HG03439 (cell line): Measurements from ENCODE around the gene DLEC1.
"Not testable (repeated sequence)": the region's sequence is repeated elsewhere in the genome, so short reads cannot be mapped to it uniquely, and the experiment has no call there.

ENCODE experiments used
- ATAC-seq: cut with Tn5 transposase; IDR thresholded peaks from one replicate; pipeline ENCODE4 v1.9.1; 2021; ENCODE audit warnings: mild to moderate bottlenecking, moderate library complexity; ENCODE audit not compliant: unreplicated experiment

DLEC1 gene

GRCh38 chr3:38152609-38153008, 113.6 kb downstream of the DLEC1 start:
- no peak for ATAC-seq

DNA sequence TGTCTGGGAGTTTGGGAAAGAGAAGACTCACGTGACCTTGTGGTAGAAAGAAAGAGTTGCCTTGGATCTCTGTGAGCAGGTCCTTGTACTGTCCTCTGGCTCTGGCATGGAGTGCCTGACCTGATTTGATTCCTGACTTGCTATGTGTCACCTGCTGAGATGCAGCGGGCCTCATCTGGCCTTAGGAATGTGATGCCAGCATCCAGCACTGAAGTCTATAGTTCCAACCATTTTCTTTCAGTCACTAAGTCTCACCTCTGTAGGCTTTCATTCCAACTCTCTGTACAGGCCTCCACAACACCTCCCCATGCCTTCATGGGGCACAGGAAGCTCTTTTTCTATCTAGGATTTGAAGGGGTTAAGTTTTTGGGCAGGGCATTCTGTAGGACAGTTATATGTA, 114.2 kb downstream of the DLEC1 start:
- no peak for ATAC-seq

- ATAC-seq = no peak
These were observed 115.1 kb downstream of the DLEC1 start for GRCh38 chr3:38154033-38154494.

DNA sequence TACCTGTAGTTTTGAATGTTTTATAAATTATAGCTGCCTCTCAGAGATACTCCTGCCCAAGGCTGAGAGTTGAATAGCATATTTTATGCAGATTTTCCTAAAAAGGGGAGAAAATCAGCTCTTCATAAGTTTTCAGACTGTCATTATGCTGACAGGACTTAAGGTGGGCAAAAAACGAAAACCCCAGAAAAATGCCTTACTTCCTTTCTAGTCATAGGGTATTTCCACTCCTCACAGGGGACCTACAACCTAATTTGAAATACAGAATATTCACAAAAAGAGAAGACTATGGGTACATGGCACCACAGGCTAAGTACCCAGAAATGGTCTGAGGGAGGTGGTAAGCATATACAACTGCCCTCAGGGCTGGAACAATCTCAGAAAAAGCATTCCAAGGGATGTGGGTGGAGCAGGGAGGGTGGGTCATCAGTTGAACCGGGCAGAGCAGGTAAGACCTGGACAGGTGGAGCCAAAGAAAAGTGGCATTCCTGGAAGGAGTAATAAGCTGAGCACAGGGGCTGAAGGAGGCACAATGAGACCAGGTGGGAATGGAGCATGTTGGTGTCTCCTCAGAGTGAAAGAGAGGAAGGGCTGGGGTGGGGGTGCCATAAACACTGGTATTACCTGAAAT, 115.7 kb downstream of the DLEC1 start:
- no peak for ATAC-seq

DNA sequence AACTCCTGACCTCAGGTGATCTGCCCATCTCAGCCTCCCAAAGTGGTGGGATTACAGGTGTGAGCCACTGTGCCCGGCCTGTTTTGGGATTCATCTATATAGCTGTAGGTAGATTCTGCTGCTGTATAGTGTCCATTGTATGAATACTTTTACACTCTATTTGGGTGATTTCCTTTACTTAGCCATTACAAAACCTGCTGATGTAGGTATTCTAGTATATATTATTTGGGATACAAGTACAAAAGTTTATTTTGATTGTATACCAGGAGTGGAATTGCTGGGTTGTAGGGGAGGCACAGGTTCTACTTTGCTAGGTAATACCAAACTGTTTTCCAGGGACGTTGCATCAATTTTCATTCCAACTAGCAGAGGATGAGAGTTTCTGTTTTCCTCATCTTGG, 116.8 kb downstream of the DLEC1 start:
- no peak for ATAC-seq

DNA sequence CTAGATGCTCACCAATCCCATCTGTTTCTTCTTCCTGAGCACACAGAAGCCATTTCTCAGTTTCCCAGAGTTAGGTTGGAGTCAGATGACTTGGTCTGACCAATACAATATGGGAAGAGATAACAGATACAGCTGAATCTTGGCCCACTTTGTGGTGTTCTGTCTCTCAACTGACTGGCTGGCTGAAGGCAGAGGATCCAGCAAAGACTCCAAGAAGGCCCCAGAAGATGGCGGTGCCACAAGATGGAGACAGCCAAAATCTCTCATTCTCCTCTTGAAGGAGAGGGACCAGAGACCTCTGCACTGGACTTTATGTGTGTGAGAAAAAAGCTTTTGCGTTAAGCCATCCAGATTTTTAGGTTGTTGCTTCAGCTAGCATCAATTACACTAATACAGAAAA, 118.1 kb downstream of the DLEC1 start:
- ATAC-seq = no peak

- ATAC-seq = no peak
These were observed 118.6 kb downstream of the DLEC1 start for GRCh38 chr3:38157595-38157994.

- ATAC-seq = no peak
These were observed 119.5 kb downstream of the DLEC1 start for GRCh38 chr3:38158472-38158871.

DNA sequence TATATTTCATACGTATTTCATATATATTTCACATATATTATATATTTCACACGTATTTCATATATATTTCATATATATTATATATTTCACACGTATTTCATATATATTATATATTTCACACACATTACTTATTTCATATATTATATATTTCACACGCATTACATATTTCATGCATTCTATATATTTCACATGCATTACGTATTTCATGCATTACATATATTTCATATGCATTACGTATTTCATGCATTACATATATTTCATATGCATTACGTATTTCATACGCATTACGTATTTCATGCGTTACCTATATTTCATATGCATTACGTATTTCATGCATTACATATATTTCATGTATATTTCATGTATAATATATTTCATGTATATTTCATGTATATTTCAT, 121.7 kb downstream of the DLEC1 start:
- not testable (repeated sequence) for ATAC-seq

DNA sequence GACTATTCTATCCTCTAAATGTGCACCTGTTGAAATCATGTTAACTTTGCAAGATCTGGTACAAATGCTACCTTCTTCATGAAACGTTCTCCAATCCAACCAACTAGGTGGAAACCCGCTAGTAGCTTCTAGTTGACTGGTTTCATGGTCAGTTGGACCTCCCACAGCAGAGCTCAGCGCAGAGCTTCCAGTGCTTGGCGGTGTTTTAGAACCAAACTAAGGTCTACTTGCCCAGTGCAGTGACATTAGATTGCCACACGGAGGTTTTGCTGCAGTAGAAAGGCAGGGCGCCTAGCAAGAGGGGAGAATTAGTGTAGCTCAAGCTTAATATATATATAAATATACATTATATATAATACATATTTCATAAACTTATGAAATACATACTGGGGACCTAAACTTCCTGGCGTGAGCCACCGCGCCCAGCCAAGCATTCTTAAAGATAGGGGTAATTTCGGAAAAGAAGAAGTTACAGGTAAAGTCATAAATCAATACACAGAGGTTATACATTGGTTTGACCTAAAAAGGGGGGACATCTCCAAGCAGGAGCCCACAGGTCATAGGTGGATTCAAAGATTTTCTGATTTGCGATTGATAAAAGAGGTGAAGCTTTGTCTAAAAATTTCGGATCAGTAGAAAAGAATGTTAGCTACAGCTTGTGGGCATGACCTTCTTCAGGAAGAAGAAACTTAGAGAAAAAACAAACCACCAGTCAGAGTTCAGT, 124.3 kb downstream of the DLEC1 start:
- ATAC-seq = no peak

- ATAC-seq = no peak
These were observed 125.0 kb downstream of the DLEC1 start for GRCh38 chr3:38163841-38164642.

- ATAC-seq = no peak
These were observed 125.6 kb downstream of the DLEC1 start for GRCh38 chr3:38164643-38164951.

DNA sequence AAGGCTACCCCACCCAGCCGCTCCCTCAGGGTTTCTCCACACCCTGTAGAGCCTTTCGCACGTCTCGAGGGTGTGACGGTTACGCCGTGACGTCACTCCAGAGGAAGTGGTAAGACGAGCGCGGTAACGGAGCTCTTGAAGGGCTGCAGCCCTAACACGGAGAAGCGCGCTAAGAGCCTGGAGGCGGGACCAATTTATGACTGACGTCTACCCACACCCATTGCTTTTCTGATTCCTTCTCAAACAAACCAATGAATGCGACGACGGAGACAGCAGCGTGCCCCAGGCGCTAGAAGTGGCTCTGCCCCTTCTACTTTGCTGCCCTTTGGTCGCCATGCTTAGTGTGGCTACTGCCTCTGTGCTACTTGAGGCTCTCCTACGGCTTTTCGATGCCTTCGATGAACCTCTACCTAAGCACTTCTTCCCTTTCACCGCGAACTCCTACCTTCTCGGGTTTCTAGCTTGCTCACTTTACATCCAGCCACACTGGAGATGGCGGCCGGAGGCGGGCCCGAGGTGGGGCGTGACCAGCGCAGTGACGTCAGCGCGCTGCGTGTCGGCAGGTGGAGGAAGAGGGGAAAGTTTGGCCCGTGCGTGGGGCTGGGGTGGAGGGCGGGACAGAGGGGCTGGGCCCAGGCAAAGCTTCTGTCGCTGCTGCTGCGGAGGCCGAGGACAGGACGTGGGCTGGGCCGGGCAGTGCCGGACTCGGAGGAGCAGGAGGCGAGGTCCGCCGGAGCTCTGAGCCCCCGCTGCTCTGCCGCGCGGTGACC, 126.1 kb downstream of the DLEC1 start, which contains the start of gene OXSR1:
TSS of gene OXSR1 (plus strand) at position 586 of the 770 bp plus-strand sequence. CDS start 340 bp downstream, outside the sequence.
- ATAC-seq = peak; percentile 96

DNA sequence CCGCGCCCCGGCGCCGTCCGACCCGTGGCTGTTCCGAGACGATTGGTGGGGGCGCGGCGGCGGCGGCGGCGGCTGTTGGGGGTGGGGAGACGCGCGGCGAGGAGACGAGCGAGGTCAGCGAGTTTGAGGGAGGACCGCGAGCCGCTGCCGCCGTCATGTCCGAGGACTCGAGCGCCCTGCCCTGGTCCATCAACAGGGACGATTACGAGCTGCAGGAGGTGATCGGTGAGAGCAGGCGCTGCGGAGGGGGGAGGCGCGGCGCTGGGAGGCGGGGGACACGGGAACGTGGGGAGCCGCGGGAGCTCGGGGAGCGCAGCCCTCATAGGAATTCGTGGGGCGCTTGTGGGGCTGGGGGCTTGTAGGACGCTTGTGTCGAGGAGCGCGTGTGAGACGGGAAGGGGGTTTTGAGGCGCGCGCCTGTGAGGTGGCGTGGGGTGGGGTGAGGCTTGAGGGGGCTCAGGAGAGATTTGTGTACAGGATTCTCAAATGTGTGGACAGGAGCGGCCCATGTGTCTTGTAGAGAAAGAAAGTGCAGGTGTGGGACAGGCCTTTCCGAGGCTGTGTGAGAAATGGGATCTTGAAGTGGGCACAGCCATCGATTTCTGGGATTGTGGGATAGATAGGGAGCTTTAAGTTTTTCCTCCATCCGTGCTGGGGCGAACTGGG, 126.8 kb downstream of the DLEC1 start:
- ATAC-seq = no peak

GRCh38 chr3:38167591-38167990, 128.6 kb downstream of the DLEC1 start:
- no peak for ATAC-seq

- no peak for ATAC-seq
These were observed 129.4 kb downstream of the DLEC1 start for GRCh38 chr3:38168151-38169026.

- ATAC-seq = no peak
These were observed 130.0 kb downstream of the DLEC1 start for GRCh38 chr3:38169027-38169317.

DNA sequence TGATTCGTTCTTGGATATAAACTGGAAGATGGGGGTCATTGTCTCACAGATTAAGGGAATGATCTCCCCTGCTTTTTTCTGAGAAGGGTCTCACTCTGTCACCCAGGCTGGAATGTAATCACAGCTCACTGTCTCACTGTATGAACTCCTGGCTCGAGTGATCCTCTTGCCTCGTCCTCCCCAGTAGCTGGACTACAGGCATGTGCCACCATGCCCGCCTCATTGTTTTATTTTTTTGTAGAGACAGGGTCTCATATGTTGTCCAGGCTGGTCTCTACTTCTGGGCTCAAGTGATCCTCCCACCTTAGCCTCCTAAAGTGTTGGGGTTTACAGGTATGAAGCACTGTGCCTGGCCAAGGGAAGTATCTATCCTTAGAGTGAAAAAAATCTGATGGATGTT, 131.7 kb downstream of the DLEC1 start:
- ATAC-seq = no peak

DNA sequence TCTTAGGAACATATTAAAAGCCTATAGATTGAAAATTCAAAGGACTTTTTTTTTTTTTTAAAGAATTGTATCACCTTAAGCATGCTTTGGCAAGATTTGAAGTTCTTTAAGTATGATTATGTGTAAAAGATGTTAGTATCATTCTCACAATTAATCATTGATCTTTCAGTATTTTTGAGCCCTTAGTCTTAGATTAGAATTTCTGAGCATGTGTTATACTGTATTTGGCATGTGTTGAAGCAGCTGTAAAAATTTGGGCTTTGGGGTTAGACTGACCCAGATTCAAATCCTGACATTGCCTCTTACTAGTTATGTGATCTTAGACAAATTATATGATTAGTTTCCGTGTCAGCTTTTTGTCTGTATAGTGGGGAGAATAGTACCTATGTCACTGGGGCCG, 132.6 kb downstream of the DLEC1 start:
- no peak for ATAC-seq
